Type B pancreatic cell (in vitro differentiated cells): ENCODE results near the gene WDR31. TPM values are rescaled to one million over a fixed set of nuclear protein-coding genes. Genes with fewer than 3 reads are reported as not detected.

Experiments
- DNase-seq: peaks from one replicate; pipeline ENCODE4 v3.0.0; 2021; ENCODE audit warnings: mixed read lengths; ENCODE audit not compliant: unreplicated experiment; ENCODE audit errors: extremely low spot score
- H3K27ac Mint-ChIP-seq: 2 replicates; pipeline ENCODE4 v1.8.0; 2021; ENCODE audit warnings: mild to moderate bottlenecking, mixed read lengths
- H3K27me3 Mint-ChIP-seq: 2 replicates; pipeline ENCODE4 v1.8.0; 2021; ENCODE audit warnings: mixed read lengths
- H3K36me3 Mint-ChIP-seq: 2 replicates; pipeline ENCODE4 v1.8.0; 2021; ENCODE audit warnings: mixed read lengths
- H3K4me1 Mint-ChIP-seq: one replicate; pipeline ENCODE4 v1.8.0; 2021; ENCODE audit warnings: mixed read lengths; ENCODE audit not compliant: unreplicated experiment
- H3K4me3 Mint-ChIP-seq: 2 replicates; pipeline ENCODE4 v1.8.0; 2021; ENCODE audit warnings: mild to moderate bottlenecking, mixed read lengths
- H3K9me3 Mint-ChIP-seq: 2 replicates; pipeline ENCODE4 v1.8.0; 2021; ENCODE audit warnings: mixed read lengths
- total RNA-seq: library from RNA; stranded (reverse); gene quantifications from 2 replicates; pipeline ENCODE4 v1.2.1, GENCODE V29; 2021; ENCODE audit warnings: low replicate concordance
- TF ChIP-seq, protein P1 (sequence below): fragments of 200-600 bp; sonication (generic); conservative IDR thresholded peaks from 2 replicates; pipeline ENCODE4 v1.5.0; 2021; ENCODE audit warnings: antibody characterized with exemption, mild to moderate bottlenecking

WDR31 gene
- total RNA-seq, 1 donor from 2014 or later, result 6.7 TPM

GRCh38 chr9:113361304-113362018 lies 21.4 kb upstream of the WDR31 start:
- peaks cover 3% of the 10 kb centered on the region for H3K36me3 Mint-ChIP-seq
- peaks cover 5% of the 10 kb centered on the region for H3K27me3 Mint-ChIP-seq
- no peaks in the 10 kb centered on the region for H3K9me3 Mint-ChIP-seq
- no peak overlapping the region for H3K27ac Mint-ChIP-seq
- no peak overlapping the region for H3K4me3 Mint-ChIP-seq
- DNase-seq, result no peak
- peaks cover 7% of the 10 kb centered on the region for H3K4me1 Mint-ChIP-seq
- TF ChIP-seq, protein P1, sequence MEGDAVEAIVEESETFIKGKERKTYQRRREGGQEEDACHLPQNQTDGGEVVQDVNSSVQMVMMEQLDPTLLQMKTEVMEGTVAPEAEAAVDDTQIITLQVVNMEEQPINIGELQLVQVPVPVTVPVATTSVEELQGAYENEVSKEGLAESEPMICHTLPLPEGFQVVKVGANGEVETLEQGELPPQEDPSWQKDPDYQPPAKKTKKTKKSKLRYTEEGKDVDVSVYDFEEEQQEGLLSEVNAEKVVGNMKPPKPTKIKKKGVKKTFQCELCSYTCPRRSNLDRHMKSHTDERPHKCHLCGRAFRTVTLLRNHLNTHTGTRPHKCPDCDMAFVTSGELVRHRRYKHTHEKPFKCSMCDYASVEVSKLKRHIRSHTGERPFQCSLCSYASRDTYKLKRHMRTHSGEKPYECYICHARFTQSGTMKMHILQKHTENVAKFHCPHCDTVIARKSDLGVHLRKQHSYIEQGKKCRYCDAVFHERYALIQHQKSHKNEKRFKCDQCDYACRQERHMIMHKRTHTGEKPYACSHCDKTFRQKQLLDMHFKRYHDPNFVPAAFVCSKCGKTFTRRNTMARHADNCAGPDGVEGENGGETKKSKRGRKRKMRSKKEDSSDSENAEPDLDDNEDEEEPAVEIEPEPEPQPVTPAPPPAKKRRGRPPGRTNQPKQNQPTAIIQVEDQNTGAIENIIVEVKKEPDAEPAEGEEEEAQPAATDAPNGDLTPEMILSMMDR, result no peak

GRCh38 chr9:113360242-113360842 lies 20.3 kb upstream of the WDR31 start:
- peaks cover 7% of the 10 kb centered on the region for H3K4me1 Mint-ChIP-seq
- peaks cover 6% of the 10 kb centered on the region for H3K27me3 Mint-ChIP-seq
- H3K4me3 Mint-ChIP-seq, result no peak overlapping the region
- peaks cover 3% of the 10 kb centered on the region for H3K36me3 Mint-ChIP-seq
- DNase-seq, result no peak
- TF ChIP-seq, protein P1, result no peak
- H3K27ac Mint-ChIP-seq, result no peak overlapping the region
- no peaks in the 10 kb centered on the region for H3K9me3 Mint-ChIP-seq

DNA sequence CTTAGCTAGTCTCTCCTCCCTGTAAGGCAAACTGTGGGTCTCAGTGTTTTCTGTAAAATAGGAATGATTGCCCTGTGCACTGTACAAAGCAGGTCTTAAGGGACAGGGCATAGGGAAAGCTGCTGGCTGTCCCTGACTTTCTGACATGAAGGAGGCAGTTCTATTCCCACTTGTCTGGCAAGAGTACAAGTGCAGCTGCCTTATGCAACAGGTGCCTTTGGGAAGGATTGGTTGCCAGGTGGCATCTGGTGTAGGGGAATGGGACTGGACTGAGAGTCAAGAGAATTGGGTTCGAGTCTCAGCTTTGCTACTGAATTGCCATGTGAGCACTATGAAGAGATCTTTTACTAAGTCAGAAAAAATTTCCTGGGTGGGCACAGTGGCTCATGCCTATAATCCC lies 19.3 kb upstream of the WDR31 start:
- TF ChIP-seq, protein P1, result no peak
- Mint-ChIP-seq H3K4me1 (peaks cover 7% of the 10 kb centered on the region), H3K9me3 (no peaks in the 10 kb centered on the region), H3K27me3 (peaks cover 11% of the 10 kb centered on the region), H3K4me3 (no peak overlapping the region), H3K36me3 (peaks cover 3% of the 10 kb centered on the region), H3K27ac (no peak overlapping the region)
- DNase-seq, result no peak

DNA sequence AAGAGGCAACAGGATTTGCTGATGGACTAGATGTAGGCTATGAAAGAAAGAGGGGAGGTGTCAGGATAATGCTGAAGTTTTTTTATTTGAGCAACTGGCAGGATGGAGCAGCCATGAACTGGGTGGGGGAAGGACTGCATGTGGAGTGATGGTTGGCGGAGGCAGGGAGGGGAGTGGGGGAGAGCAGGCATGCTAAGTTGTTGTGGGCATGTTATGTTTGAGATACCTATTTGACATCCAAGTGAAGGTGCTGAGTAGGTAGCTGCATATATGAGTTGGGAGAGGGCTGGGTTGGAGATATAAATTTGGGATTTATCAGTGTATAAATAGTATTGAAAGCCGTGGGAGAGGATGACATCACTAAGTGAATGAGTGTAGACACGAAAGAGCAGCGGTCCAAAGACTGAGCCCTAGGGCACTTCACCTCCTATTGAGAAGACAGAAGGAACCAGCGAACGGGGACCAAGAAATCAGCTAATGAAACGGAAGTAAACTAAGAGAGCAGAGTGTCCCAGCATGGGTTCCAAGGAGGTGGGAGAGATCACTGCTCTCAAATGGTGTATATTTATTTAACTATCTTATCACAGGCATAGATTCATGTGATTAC lies 16.7 kb upstream of the WDR31 start:
- H3K4me1 Mint-ChIP-seq, result peaks cover 7% of the 10 kb centered on the region
- peaks cover 31% of the 10 kb centered on the region for H3K27me3 Mint-ChIP-seq
- H3K4me3 Mint-ChIP-seq, result no peak overlapping the region
- peaks cover 9% of the 10 kb centered on the region for H3K36me3 Mint-ChIP-seq
- TF ChIP-seq, protein P1, result no peak
- no peaks in the 10 kb centered on the region for H3K9me3 Mint-ChIP-seq
- no peak overlapping the region for H3K27ac Mint-ChIP-seq
- no peak for DNase-seq

DNA sequence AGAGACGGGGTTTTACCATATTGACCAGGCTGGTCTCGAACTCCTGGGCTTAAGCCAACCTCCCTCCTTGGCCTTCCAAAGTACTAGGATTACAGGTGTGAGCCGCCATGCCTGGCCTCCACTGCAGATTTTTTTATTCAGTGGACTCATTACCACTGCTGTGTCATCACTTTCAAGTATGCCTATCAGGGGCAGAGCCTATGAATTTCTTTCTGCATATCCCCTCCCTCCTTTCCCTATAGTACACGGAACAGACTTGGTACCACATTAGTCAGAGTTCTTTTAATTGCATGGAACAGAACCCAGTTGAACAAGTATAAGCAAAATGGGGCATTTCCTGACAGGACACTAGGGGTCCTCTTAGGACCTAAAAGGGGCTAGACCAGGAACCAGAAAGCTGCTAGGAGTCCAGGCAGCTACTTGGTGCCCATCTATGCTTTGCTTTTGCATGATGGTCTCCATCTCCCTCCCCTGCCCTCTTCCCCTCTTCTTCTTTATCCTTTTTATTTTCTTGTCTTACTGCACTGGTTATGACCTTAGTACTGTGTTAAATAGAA lies 15.0 kb upstream of the WDR31 start:
- Mint-ChIP-seq H3K36me3 (peaks cover 9% of the 10 kb centered on the region), H3K4me3 (no peak overlapping the region), H3K27ac (no peak overlapping the region), H3K9me3 (no peaks in the 10 kb centered on the region), H3K4me1 (no peaks in the 10 kb centered on the region), H3K27me3 (peaks cover 46% of the 10 kb centered on the region)
- TF ChIP-seq, protein P1, result peak; percentile 25
- DNase-seq, result no peak
